Heart right ventricle (tissue), 16 donors: Measurements from ENCODE around the gene SND1. TPM values are rescaled to one million over a fixed set of nuclear protein-coding genes. Genes with fewer than 3 reads are reported as not detected.

Experiments used
- ATAC-seq, 8 donors: fragments of 200-7000 bp; cut with Tn5 transposase; one replicate each; pipeline ENCODE4 v1.9.1; 2020; ENCODE audit warnings: mild to moderate bottlenecking in 8 of 8, moderate library complexity in 8 of 8, moderate number of reproducible peaks in 1 of 8
- DNase-seq, 2 donors: peaks; one replicate each; pipeline ENCODE4 v3.0.0-alpha.2; 2020
- H3K27ac ChIP-seq, 10 donors: fragments of 200-600 bp; sonication (generic) in 2 of 10; one replicate each; pipeline versions ENCODE4 v1.5.0 to v1.8.0; 2020 to 2022; ENCODE audit warnings: mild to moderate bottlenecking in 3 of 10
- H3K27me3 ChIP-seq, 7 donors: fragments of 200-600 bp; one replicate each; pipeline ENCODE4 v1.8.0; 2021 to 2022; ENCODE audit warnings: mild to moderate bottlenecking in 2 of 7
- H3K36me3 ChIP-seq, 9 donors: fragments of 200-600 bp; sonication (generic) in 1 of 9; one replicate each; pipeline versions ENCODE4 v1.5.0 to v1.8.0; 2020 to 2022; ENCODE audit warnings: mild to moderate bottlenecking in 2 of 9
- H3K4me1 ChIP-seq, 9 donors: fragments of 200-600 bp; sonication (generic) in 1 of 9; one replicate each; pipeline versions ENCODE4 v1.5.0 to v1.8.0; 2020 to 2022; ENCODE audit warnings: mild to moderate bottlenecking in 4 of 9
- H3K4me3 ChIP-seq, 10 donors: fragments of 200-600 bp; sonication (generic) in 2 of 10; one replicate each; pipeline versions ENCODE4 v1.5.0 to v1.8.0; 2020 to 2022; ENCODE audit warnings: mild to moderate bottlenecking in 7 of 10, moderate library complexity in 2 of 10
- H3K9me3 ChIP-seq, 11 donors: fragments of 200-600 bp in 10 of 11; sonication (generic) in 2 of 11; one replicate each; pipeline versions ENCODE4 v1.5.0 to v1.8.0; 2013 to 2022; ENCODE audit warnings: mild to moderate bottlenecking in 2 of 11, control low read depth in 1 of 11, moderate library complexity in 1 of 11
- CTCF ChIP-seq, 9 donors: fragments of 200-600 bp; sonication (generic) in 2 of 9; IDR thresholded peaks; one replicate each; pipeline versions ENCODE4 v1.5.0 to v1.8.0; 2021 to 2022; ENCODE audit warnings: antibody characterized with exemption in 9 of 9, mild to moderate bottlenecking in 5 of 9, moderate library complexity in 1 of 9
- WGBS, 2 donors: extraction: QIAGEN DNeasy Blood & Tissue Kit; methylation state at CpG; one replicate each; pipeline ENCODE4 v1.1.7; 2013; ENCODE audit warnings: inconsistent platforms in 1 of 2; 5-methylcytosine and 5-hydroxymethylcytosine counted together
- intact Hi-C, 10 donors: fragments of 100-400 bp; cut with DNase I; formaldehyde crosslinking; loops; one replicate each; pipeline versions ENCODE4 v1.11.1 to v1.14.2; 2022
- polyA plus RNA-seq, 2 donors: library from polyadenylated mRNA; stranded (reverse); fragments of 200-250 nt; gene quantifications; one replicate each; pipeline ENCODE4 v1.2.3, GENCODE V29; 2013
- total RNA-seq, 10 donors: library from RNA; stranded (reverse); fragmentation: NEBNext Ultra II Directional in 3 of 10; extraction: Animal tissue kit (Norgen Biotek cat#: 25700) in 3 of 10; gene quantifications; one replicate each; pipeline versions ENCODE4 v1.2.1 to v1.2.4, GENCODE V29; 2021 to 2023
- donor health status: Arrhythmogenic right ventricular cardiomyopathy.
- donor health status: ischemic (EF 13 %, LVEDD 7.1; RV severe dilation, severe dysfunction).
- donor health status: healthy with polysubstance abuse.
- donor health status: DM: no; HTN: yes; CAD: no.
- donor health status: DM: no; HTN: no; CAD: no.
- donor health status: ischemic (EF 25% LVEDD 6.9; RV normal size, moderate dysfunction).
- donor health status: ischemic (EF 25% LVEDD 5.7; RV mildly dilated, moderate dysfunction).
- donor health status: healthy.
- donor health status: DM: yes; HTN: yes; CAD: no.
- donor health status: Ischemic cardiomyopathy.
- donor health status: ischemic (EF 35%, LVEDD 5.7; RV mildly dilated, moderate dysfunction).
- donor health status: nonischemic (EF 11% LVEDD 7.7; RV severe dilation, severe dysfunction).
- donor health status: DM: yes; HTN: yes; CAD: no.
- donor health status: PGD.
- donor health status: ischemic (EF 29% LVEDD 5.4; RV normal size, mild dysfunction).
- donor health status: nonischemic (EF 23%, LVEDD 6.1; RV moderate dilation, normal function).

Gene SND1
- total and polyA plus RNA-seq, 12 donors, result 39.9 to 107 (median 80.8) TPM

- no peak for DNase-seq
- Histone ChIP-seq H3K9me3 (no peaks in the 10 kb centered on the region), H3K27me3 (no peaks in the 10 kb centered on the region), H3K4me1 (peaks cover 16 to 66% (median 42%) of the 10 kb centered on the region in 9 donors), H3K4me3 (no peak overlapping the region), H3K36me3 (peaks cover 0 to 50% (median 0%) of the 10 kb centered on the region in 9 donors), H3K27ac (no peak overlapping the region)
- no peak for TF ChIP-seq CTCF (IDR thresholded peaks at IDR 0.05)
- 87 to 90% methylated on average over 4 of the region's 4 CpGs for WGBS, 2 donors
- intact Hi-C loops, result no loop called here
- no peak for ATAC-seq
Measured at GRCh38 chr7:127997226-127997922, 345.4 kb downstream of the SND1 start.

- intact Hi-C loops, result no loop called here
- ATAC-seq (no peak), DNase-seq (no peak)
- H3K27ac ChIP-seq, result no peak overlapping the region
- no peaks in the 10 kb centered on the region for H3K9me3 ChIP-seq
- no peak overlapping the region for H3K4me3 ChIP-seq
- H3K27me3 ChIP-seq, result no peaks in the 10 kb centered on the region
- TF ChIP-seq CTCF (IDR thresholded peaks at IDR 0.05), result no peak
- peaks cover 16 to 78% (median 40%) of the 10 kb centered on the region in 9 donors for H3K4me1 ChIP-seq
- WGBS, 2 donors, result 56 to 62% methylated on average over 2 of the region's 2 CpGs
- peaks cover 0 to 37% (median 0%) of the 10 kb centered on the region in 9 donors for H3K36me3 ChIP-seq
Measured at GRCh38 chr7:127998671-127999070, 346.7 kb downstream of the SND1 start.

- intact Hi-C loops, result no loop called here
- peaks cover 0 to 26% (median 0%) of the 10 kb centered on the region in 9 donors for H3K36me3 ChIP-seq
- H3K4me3 ChIP-seq, result no peak overlapping the region
- no peak for DNase-seq
- H3K27me3 ChIP-seq, result no peaks in the 10 kb centered on the region
- H3K27ac ChIP-seq, result peak overlapping the region in 1 of 10 donors; percentile 29
- WGBS, 2 donors, result 100% methylated on average over 1 of the region's 1 CpG
- ATAC-seq, result no peak
- H3K9me3 ChIP-seq, result no peaks in the 10 kb centered on the region
- peaks cover 12 to 83% (median 36%) of the 10 kb centered on the region in 9 donors for H3K4me1 ChIP-seq
- TF ChIP-seq CTCF (IDR thresholded peaks at IDR 0.05), result no peak
Measured at GRCh38 chr7:128000048-128000447, 348.1 kb downstream of the SND1 start.

- TF ChIP-seq CTCF (IDR thresholded peaks at IDR 0.05), result no peak
- peaks cover 8 to 79% (median 28%) of the 10 kb centered on the region in 9 donors for H3K4me1 ChIP-seq
- intact Hi-C loops, result no loop called here
- H3K27me3 ChIP-seq, result no peaks in the 10 kb centered on the region
- H3K9me3 ChIP-seq, result no peaks in the 10 kb centered on the region
- DNase-seq, result no peak
- peak overlapping the region in 3 of 10 donors; percentile 29 to 52 (median 29) for H3K27ac ChIP-seq
- peak overlapping the region in 2 of 10 donors; percentile 6 to 13 for H3K4me3 ChIP-seq
- no peak for ATAC-seq
- peaks cover 0 to 25% (median 0%) of the 10 kb centered on the region in 9 donors for H3K36me3 ChIP-seq
- WGBS, 2 donors, result 54 to 73% methylated on average over 6 of the region's 6 CpGs
Measured at GRCh38 chr7:128000854-128001265, 348.9 kb downstream of the SND1 start.
